Activated effector memory CD4-positive, alpha-beta T cell treated with anti-CD3 and anti-CD28 coated beads, Interleukin-2, amount 50 U/mL, for 16 hours (primary cell): ENCODE results near the gene CARMIL1.
A peak's percentile ranks its signal among the peaks of the same experiment; 100 is the strongest.

Experiments used
- DNase-seq: peaks from one replicate; pipeline ENCODE4 v3.0.0-alpha.2; 2020

The CARMIL1 gene

DNA sequence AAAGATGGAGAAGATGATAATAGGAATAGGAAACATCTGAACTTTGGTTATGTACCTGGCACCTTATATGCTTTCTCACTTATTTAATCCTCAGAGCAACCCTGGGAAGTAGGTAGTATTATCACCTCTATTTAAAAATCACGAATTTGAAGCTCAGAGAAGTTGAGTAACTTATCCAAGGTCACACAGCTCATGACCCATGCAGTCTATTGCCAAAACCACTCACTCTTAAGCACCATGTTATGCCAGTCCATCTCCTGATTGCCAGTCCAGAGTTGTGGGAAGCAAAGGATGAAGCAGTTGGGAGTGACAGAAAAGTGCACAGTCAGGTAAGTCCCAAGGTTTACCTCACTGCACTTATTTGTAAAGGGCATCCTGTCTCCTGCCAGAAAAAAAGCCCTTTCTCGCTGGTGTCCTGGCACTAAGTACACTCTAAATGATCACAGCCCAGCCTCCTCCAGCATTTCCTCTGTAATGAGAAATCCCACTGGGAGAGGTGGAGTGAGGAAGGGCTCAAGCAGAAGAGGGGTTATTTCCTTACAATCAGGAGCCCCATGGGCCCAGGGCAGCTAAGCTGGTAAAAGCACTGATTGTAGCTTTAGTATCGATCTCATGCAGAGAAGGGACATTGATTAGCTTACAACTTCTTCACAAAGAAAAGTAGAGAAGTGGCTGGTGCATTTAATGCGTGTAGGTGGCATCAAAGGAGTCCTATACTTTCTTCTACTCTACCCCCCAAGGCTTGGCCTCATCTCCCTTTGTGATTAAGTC lies 351.5 kb downstream of the CARMIL1 start:
- no peak for DNase-seq

DNA sequence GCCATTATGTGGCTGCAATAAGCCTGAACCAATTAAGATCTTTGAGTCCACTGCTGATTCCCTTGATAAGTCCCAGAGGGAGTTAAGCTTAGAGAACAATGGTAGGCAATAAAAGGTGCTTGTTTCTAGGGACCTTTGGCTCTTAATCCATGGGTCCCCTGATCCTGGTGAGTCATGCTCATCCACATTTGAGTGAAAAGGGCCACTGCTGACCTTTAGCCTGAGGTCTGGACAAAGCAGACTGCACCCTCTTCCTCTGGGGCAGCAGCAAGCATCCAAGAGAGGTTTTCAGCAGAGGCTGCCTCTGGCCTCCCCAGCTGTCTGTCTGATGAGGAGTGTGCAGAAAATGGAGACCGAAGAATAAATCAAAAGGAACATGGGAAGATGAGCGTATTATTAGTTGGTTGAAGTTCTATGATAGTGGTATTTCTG lies 356.7 kb downstream of the CARMIL1 start:
- DNase-seq: no peak

DNA sequence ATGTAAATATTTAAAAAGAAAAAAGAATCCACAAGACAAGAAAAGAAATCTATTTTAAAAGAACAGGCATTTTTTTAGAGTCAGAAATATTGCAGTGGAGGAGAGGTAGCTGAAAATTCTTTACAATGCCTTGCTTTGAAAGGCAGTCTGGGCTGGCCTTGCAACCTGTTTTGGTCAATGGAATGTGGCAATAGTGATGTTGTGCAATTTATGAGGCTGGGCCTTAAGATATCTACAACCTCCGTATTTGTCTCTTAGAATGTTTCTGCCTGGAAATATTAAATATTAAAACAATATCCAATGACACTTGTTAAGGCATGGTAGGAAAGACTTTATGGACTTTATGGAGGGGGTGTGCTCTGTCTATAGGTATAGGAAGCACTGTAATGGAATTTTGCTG lies 358.0 kb downstream of the CARMIL1 start:
- no peak for DNase-seq

DNA sequence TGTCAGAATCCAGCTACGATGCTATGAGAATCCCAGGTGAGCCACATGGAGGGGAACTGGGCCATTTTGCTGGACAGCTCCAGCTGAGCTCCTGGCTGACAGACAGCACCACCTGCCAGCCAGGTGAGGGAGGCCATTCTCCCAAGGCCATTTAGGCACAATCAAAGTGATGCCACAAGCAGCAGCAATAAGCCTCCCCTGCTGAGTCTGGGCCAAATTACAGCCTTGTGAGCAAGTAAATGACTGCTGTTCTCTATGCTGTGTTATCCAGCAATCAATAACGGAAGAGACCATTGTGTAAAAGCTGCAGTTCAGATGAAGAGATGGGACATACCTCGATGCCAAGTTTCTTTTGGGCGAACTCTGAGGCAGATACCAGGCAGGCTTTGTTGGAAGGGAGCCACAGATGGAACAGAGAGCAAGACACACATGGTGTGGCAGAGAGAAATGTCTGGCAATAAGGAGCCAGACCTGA lies 358.8 kb downstream of the CARMIL1 start:
- no peak for DNase-seq

DNA sequence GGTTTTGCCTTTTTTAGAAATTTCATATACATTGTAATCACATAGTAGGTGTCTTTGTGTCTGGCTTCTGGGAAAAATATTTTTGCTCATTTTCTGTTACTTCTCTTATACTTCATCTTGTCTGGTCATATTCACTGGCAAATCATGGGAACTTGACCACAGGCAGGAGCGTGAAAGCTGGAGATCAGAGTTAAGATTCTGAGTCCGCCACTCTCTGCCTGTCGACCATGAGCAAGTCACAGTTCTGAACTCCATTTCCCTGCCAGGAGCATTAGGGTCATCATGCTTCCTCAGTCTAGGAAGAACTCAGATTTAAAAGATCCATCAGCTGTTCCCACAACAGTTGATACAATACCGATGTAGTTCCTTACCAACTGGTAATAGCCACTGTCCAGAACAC lies 360.5 kb downstream of the CARMIL1 start:
- DNase-seq: no peak

DNA sequence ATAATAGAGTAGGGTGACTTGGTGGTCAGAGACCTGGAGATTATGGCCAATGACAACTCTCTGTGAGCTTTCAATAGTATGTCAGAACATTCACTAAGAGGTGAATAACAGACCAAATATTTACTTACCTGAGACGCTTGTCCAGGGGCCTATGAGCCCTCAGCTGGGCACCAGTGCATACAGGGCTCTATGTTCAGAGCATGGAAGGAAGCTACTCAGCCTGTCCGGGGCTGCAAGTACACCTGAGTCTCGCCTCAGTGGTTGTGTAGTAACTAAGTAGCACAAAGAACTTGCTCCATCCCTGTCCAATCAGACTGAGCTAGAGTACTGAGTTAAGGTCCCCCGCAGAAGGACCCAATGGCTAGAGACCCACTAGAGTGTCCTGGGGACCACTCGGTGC lies 361.3 kb downstream of the CARMIL1 start:
- DNase-seq: no peak

DNA sequence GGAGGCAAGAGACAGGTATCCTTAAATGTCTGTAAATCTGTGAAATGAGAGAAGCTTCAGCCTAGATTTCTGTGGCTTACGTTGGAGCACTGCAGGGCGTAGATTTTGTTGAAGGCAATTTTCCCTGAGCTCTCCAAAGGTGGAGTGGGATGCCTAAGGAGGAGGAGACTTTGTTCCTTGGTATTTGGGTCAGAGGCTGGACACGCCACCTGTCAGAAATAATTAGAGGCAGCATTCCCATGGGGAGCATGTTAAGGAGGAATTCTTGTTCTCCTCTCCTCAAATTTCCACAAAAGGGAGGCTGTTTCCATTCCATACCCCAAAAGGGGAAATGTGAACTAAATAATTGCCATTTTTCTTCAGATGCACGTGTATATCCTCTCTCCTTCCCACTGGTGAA lies 361.7 kb downstream of the CARMIL1 start:
- no peak for DNase-seq

DNA sequence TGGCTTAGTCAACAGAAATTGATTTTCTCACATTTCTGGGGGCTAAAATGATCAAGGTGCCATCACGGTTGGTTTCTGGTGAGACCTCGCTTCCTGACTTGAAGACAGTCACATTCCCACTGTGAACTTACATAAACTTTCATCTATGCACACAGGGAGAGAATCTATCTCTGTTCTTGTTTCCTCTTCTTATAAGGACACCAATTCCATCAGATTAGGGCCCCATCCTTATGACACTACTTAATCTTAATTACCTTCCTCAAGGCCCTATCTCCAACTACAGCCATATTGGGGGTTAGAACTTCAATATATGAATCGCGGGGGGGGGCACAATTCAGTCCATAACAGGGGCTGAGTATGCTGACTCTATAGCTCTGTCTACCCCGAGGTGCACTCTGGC lies 362.2 kb downstream of the CARMIL1 start:
- DNase-seq: no peak

DNA sequence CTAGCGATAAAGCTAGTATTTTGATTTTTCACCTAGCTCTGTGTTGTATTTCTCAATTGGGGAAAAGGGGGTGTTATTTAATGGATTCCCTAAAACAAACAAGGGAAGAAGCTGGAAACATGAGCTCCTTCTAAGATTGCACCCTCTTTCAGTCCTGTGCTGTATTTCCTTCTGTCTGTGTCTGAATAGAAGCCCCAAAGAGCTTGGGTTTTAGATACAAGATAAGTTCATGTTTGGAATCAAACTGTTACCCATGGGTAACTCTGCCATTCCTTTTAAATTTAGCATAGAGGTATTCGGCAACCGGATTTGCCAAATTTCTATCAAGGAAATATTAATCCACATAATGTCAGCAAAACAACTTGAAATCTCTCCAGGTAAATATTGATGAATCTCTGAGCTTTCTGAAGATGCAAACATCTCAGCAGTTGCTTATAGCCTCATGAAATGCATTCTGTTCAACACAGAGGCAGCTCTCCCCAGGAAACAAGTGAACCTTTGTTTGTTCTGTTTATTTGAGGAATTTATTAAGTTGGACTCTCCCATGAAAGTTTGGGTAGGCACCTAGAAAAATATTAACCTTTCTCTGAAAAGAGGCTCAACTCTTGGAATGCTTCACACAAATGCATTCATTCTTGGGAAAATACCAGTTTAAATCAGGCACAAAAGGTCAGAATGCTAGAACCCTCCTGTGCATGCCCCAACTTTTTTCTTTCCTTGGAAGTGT lies 362.9 kb downstream of the CARMIL1 start:
- no peak for DNase-seq

DNA sequence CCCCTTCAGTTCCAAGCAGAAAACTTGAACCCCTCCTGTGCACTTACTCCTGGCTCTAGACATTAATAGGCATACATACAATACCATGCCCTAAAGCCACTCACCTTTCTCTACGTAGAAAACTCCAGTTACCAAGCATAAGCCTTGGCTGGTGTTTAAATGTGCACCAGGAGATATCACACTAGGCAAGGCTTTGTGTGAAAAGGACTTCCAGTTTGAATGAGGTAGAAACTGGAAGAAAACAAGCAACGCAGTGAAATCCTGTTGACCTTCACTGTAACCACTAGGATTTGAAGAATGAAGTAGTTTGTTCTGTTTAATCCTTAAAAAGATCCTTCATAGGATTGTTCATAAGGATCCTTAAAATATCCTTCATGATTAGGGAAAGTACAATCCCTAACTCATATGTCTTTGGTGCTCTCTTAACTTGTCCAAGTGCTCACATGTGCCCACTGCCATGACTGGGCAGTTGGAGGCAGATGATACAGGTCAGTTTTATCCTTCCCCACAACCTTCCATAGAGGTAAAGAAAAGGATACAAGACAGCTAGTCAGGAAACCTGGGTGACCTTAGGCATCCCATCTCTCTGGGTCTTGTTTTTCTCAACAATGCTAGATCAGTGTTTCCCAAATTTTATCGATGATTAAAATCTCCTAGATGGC lies 363.6 kb downstream of the CARMIL1 start:
- no peak for DNase-seq

DNA sequence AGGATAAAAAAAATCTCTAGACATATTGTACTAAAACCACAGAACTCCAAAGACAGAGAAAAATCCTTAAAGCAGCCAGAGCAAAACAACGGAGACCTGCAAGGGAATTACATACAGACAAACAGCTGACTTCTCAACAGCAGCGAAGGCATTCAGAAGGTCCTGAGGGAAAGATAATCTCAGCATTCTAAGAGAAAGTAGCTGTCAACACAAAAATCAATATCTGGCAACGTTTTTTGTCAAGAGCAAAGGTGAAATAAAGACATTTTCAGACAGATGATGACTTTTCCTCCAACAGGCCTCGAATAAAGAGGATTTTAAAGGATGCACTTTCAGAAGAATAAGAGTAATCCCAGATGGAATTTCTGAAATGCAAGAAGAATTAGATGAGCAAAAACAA lies 366.7 kb downstream of the CARMIL1 start:
- no peak for DNase-seq

DNA sequence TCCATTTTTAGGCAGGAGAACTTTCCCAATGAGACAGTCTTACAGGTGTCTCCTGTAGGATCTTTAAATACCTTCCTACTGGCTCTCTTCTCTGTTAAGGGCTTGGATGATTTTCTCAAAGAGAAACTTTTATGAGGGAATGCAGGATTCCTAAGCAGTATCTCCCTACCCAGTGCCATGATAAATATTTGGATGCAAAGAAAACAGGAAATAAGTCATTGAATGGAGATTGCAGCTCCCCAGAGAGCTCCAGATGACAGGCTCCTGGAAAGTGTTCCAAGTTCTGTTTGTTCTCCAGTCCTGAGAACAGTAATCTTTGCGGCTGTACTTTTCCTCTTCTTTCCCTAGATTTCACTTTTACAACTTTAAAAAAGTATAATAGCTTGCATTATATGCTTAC lies 370.4 kb downstream of the CARMIL1 start:
- DNase-seq: no peak

DNA sequence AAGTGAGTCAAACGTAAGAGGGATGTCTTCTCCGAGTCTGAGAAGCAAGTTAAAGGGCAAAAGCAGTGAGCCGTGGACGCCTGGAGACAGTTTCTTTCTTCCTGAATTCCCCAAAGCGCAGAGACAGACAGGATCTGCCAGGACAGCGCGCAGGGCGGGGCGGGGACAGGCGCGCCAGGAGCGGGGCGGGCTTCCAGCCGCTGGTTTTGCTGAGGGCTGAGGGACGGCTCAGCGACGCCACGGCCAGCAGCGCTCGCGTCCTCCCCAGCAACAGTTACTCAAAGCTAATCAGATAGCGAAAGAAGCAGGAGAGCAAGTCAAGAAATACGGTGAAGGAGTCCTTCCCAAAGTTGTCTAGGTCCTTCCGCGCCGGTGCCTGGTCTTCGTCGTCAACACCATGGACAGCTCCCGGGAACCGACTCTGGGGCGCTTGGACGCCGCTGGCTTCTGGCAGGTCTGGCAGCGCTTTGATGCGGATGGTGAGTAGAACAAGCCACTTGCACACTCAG lies 372.9 kb downstream of the CARMIL1 start, which contains the start of gene SCGN:
Gene SCGN, plus strand, starts transcription at position 209 of the 509 bp plus-strand sequence. Its CDS starts 189 bp downstream, at position 398.
- peak; percentile 68 for DNase-seq

DNA sequence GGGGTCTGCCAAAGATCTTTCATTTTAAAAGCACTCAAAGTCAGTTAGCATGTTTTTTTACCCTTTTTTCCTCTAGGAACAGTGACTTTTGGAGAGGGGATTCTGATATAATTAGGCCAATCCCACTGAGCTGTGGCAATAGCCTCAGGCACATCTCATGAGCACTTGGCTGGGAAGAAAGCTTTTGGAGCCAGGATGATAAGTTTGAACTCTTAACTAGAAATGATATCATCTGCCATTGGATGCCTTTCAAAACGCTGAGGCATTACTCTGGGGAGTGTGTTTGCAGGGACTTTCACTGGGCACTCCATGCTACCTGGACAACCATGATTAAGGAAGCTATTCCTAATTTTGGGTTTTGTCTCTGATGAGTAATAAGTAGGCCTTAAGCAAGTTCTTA lies 376.5 kb downstream of the CARMIL1 start:
- no peak for DNase-seq

DNA sequence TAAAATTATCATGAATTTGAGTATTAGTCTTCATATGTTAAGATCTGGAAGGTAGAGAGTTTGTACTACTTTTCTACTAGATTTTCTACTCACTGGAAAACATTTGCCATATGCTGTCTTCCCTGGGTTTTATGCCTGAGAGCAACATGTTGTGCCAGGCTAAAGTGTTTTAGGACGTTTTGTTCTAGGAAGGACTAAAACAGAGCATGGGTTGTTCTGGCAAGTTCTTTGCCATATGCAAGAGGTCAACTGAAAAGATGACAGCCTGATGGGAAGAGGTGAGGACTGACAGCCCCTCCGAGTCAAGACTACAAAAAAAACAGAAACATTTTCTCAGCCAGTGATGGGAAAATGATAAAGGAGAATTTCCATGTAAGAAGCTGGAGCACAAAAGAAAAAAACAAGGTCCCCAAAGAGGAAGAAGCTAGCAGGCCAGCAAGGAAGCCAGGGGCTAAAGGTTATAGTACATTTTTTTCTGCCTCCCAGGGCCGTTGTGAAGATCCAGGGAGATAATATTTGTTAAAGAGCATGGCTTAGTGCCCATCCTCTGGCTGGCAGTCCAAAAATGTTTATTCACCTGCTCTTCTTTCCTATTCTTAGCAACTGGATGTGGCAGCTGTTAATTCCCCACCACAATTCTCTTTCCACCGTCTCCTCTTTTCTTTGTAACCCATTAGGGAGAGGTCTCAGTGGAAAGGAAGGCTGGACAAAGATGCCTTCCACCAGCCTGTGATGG lies 380.6 kb downstream of the CARMIL1 start:
- DNase-seq: no peak

DNA sequence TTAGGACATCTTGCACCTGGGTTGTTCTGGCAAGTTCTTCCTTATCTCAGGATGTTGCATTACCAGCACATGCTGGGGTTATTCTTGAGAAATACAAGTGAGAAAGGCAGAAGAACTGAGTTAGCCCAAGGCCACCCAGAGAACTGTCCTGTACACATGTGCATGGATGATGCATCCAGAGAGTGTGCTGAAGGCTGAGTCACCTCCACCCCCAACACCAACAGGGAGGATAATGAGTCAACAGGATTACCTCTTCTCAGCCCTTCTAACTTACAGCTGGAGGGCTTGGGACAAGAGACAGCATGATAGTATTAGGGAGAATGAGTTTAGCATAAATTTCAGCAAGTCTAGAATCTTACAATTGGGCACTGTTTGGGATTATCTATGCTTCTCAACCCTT lies 381.3 kb downstream of the CARMIL1 start:
- no peak for DNase-seq

DNA sequence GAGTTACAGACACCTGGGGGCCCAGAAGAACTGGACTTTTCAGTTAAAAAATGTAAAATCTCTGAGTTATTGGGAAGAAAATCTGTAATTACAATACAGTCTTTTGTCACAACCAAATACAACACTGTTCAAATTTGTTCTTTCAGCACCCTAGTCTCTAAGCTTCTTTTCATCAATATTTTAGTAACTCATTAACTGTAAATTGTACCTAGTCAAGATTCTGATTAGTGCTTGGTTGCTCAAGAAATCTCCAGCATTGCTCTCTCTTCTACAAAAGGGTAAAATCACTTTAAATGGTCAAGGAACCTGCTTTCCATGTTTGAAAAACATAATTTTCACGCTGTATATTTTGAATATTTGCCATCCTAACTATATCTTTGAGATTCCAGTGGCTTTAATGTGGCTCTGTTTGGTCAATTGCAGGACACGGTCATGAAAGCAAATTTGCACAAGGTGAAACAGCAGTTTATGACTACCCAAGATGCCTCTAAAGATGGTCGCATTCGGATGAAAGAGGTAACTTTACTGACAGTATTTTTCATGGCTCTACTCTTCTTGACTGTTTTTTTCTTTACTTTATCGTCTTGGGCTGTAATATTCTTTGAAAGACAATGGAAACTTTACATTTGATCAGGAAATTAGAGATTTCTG lies 382.1 kb downstream of the CARMIL1 start:
- DNase-seq: no peak

DNA sequence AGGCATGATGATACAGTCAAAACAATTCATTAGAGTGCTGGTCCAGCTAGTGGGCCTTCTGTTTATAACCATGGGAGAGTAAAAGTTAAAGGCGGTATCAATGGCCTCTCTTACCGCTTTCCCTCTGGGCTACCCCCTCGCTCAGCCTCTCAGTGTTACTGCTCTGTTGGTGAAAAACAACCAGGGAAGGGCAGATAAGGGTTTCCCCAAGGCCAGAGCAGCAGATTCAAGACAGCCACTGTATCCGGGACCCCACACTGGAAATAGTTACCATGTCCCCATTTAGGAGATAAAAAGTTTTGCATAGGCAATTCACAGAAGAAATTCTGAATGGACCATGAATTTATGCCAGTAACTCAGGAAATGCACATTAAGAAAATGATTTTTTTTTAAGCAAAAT lies 386.3 kb downstream of the CARMIL1 start:
- no peak for DNase-seq

DNA sequence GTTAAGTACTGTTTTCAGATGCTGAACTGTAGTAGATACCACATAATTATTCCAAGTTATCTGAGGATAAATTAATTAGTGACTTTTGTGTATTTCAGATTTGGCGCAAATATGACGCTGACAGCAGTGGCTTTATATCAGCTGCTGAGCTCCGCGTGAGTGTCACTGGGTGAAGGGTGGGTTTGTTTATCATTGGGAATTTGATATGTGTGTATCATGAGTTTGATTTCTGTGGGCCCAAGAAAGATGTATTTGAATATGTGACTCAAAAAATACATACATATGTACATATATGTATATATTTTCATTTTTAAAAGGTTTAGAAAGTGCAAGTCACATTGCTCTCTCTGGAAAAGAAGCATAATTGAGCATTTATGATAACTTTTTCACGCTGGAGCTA lies 390.2 kb downstream of the CARMIL1 start:
- no peak for DNase-seq
